GM21390 (cell line): ENCODE measurements around the gene SPAG16.

Experiments used
- ATAC-seq: cut with Tn5 transposase; IDR thresholded peaks from one replicate; pipeline ENCODE4 v1.9.1; 2021; ENCODE audit not compliant: unreplicated experiment

Gene SPAG16

DNA sequence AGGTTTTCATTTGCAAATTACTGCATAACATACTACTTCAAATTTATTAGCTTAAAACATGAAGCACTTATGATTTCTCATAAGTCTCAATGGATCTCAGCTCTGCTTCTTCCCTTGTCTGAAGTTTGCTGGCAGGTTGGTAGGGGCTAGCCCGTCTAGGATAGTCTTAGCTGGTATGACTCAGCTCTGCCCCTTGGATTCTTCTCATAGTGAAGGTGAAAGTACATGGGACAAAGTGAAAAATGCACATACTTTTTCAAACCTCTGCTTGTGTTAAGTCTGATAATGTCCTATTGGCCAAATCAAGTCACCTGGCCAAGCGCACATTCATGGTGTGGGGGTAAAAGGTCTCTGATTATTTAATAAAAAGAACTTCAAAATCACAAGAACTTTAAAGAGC, 941.8 kb downstream of the SPAG16 start:
- ATAC-seq: no peak

DNA sequence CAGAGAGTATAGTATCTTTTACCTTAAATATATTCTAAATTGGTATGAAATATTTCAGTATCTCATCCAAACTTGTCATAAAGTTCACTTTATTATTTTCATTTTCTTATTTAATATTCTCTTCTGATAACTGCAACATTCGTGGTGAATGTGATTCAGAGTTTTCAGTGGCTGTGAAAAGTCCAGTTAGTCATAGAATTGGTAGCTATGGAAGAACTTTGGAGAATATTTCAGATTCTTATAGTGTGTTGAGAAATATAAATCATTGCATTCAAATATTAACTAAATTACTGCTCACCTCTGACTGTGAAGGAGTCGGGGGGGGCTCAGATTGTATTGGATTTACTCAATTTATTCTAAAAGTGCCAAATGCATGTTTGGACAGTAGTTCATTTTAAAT, 948.0 kb downstream of the SPAG16 start:
- ATAC-seq: no peak

DNA sequence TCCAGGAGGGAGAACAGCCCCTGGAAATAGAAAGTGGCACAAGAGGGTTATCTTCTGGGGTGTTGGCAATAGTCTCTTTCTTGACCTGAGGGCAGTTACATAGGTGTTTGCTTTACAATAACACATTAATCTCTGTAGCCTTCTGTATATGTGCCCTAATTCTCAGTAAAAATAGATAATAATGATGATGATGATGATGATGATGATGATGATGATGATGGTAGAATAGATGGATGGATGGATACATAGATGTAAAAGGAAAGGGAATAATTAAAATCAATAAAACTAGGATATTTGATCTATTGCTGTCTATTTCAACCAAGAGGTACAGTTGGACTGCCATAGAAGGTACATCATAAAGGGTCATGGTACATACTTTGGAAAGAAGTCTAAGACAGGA, 948.9 kb downstream of the SPAG16 start:
- ATAC-seq: no peak

DNA sequence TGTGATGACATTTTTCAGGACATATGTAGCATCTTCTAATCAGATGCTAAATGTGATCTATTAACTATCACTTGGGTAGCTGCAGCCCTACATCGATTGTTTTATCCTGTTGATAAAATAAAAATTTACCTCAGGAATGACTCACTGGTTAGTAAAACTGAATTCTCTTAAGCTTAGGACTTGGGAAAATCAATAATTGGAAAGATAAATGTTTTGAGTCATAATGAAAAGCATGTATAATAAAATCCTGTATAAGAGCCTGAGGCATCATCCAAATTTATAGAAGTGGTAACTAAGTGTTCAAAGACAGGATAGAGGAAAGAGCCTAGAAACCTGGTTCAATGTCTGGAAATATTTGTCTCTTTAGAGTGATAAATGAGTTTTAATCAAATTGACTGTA, 958.5 kb downstream of the SPAG16 start:
- ATAC-seq: no peak

DNA sequence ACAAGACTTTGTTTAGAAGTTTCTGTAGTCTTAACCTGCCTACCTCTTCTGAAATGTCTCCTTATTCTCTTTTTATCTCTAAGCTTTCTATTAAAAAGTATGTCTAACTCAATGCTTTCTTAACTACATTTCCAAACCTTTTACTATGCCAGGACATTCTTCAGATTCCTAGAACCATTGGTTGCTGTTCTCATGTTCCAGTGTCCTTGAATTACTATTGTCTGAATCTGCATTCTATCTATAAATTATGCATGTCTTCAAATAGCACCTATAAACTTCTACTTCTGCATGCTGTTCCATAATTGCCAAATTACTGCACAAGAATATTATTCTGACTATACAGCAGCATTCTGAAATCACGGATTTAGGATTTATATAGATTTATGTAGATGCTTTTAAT, 960.6 kb downstream of the SPAG16 start:
- ATAC-seq: no peak

DNA sequence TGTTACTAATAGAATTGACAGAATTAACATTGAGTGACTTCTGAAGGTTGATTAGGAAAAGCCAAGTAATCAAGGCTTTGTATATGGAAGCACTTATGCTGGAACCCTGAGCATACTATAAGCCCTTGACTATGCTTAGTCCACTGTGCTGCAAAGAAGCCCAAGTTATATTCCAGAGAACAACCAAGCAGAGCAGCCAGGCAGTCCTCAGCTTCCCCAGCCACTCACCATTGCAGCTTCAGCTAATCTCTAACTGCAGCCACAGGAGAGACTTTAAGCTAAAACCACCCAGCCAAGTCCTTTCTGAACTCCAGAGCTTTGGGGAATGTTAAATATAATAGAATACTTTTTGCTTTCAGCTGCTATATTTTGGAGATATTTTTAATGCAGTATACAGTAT, 962.2 kb downstream of the SPAG16 start:
- ATAC-seq: no peak

GRCh38 chr2:214247531-214247930, 963.3 kb downstream of the SPAG16 start:
- no peak for ATAC-seq

DNA sequence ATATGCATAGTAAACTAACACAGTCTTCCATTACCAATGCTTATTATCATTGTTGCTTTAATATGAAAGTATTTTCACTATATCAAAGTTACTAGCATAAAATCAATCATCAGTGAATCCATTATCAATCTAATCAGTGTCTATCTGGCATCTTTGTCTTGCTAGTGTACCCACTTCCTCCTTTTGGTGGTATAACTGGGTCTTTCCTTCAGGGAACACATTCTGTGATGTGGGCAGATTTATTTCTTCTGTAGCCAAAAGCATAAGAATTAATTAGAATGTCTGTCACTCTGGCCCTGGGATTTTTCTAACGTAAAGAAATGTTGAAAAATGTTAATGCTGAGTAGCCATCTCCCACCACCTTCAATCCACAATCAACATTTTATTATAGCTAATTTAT, 970.8 kb downstream of the SPAG16 start:
- ATAC-seq: no peak

GRCh38 chr2:214261683-214262082, 977.4 kb downstream of the SPAG16 start:
- ATAC-seq: no peak

DNA sequence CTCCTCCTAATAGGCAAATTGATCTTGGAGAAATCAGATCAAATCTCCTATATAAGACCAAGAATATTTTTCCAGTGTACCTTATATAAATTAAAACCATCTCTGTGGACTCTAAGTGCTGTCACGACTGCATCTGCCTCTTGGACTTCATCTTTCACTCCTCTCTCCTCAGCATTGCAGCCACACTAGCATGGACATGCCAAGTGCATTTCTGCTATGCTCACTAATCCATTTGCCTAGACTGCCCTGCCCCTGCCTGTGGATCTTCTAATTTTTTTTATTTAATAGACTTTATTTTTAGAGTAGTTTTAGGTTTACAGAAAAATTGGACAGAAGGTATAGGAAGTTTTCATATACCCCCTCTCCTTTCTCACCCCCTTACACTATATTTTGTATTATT, 979.9 kb downstream of the SPAG16 start:
- no peak for ATAC-seq

DNA sequence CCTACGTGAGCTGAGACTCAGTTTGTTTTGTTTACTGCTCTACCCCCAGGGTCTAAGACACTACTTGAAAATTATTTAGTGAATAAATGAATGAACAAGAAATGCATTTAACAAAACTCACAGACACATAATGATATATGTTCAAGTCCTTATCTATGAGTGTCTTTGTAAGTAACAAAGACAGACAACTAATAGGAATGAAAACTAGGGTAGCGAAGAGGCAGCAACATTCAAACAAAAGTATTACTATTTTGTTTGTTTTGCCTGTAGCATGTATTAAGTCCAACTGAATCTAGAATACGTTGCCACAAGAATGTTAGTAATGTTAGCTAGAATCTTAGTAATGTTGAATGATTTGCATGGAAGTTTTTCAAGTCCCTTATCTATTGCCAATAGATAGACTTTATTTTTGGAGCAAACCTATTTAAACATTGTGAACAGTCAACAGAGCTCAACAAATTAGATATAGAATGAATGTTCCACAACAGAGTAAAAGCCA, 981.8 kb downstream of the SPAG16 start:
- no peak for ATAC-seq

GRCh38 chr2:214277880-214278279, 993.6 kb downstream of the SPAG16 start:
- ATAC-seq: no peak

- ATAC-seq: no peak
These were observed 1001.7 kb downstream of the SPAG16 start for GRCh38 chr2:214286011-214286410.

- no peak for ATAC-seq
These were observed 1009.3 kb downstream of the SPAG16 start for GRCh38 chr2:214293593-214293992.

DNA sequence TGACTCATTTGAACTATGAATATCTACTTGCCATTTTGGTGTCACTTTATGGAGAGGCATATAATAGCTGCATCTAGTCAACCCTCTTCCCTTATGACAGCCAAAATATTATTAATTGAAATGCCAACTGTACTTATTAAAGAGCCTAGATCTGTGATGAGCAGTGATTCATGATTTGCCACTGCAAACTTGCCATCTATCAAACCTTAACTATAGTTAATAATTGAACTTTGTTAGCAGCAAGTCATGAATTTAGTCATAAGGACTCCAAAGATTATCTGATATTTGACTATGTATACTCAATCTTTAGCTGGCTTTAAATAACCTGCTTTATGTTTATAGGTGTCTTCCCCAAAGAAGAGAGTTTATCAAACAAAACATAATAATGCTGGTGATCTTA, 1010.2 kb downstream of the SPAG16 start:
- ATAC-seq: no peak

- no peak for ATAC-seq
These were observed 1013.2 kb downstream of the SPAG16 start for GRCh38 chr2:214297423-214297822.

DNA sequence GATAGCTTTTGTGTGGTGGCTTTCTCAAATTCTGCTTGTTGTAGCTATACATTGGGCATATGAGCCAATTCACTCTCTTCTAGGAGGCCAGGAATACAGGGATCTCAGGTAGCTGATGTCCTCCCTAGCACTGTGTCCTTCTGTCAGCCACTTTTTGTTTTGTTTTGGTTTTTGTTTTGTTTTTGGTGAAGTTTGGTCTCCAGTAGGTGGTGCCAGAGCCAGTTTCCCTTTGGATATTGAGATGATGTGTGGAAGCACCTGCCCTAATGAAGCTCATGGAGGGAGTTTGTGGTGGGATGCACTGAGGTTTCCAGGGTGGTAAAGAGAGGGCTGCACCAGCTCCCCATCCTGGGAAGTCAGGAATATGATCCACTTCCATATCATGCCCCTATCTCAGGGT, 1026.1 kb downstream of the SPAG16 start:
- ATAC-seq: peak; percentile 75

GRCh38 chr2:214311031-214311533, 1026.8 kb downstream of the SPAG16 start:
- ATAC-seq: peak; percentile 33

- ATAC-seq: no peak
These were observed 1027.9 kb downstream of the SPAG16 start for GRCh38 chr2:214311931-214312749.

DNA sequence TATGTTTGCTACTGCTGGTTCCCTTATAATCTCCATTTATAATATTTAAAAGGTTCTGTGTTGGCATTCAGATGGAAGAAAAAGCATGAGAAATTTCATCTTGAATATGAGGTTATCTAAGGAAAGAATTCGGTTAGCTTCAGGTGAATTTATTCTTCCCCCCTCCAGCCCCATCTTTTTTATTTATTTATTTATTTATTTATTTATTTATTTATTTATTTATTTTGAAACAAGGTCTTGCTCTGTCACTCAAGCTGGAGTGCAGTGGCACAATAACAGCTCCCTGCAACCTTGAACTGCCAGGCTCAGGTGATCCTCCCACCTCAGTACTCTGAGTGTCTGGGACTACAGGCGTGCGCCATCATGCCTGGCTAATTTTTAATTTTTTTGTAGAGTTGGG, 1031.1 kb downstream of the SPAG16 start:
- ATAC-seq: no peak

- ATAC-seq: no peak
These were observed 1035.9 kb downstream of the SPAG16 start for GRCh38 chr2:214320211-214320610.

DNA sequence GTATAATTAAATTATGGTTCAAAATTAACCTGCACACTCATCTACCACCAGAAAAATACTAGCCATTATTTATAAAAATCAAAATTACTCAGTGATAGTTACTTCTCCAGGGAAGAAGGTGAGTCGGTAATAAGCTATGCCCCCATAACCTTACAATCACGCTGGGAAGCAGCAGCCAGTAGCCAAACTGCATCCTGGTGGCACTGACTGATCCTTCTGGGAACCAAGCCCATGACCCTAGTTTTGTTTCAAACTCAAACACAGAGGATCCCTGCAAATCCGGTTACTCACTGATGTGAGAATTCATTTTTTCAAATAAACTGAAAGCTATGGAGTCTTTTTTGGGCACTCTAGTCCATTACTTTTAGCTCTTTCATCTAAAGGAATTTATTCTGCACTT, 1038.4 kb downstream of the SPAG16 start:
- ATAC-seq: no peak

GRCh38 chr2:214325404-214325803, 1041.1 kb downstream of the SPAG16 start:
- ATAC-seq: no peak
